Thymus (tissue), 11 donors: ENCODE measurements around the gene SLC39A3. TPM values are rescaled to one million over a fixed set of nuclear protein-coding genes. Genes with fewer than 3 reads are reported as not detected.

Experiments
- DNase-seq, 9 donors: peaks; one replicate each; pipeline ENCODE4 v3.0.0-alpha.2; 2013; ENCODE audit warnings: low spot score in 9 of 9, low read depth in 6 of 9, missing footprints in 1 of 9
- H3K27ac ChIP-seq, 2 donors: one replicate each; pipeline ENCODE4 v1.5.1; 2013; ENCODE audit warnings: control low read depth in 1 of 2, low read depth in 1 of 2, low read length in 1 of 2, mild to moderate bottlenecking in 1 of 2, moderate library complexity in 1 of 2
- H3K27me3 ChIP-seq, 2 donors: one replicate each; pipeline ENCODE4 v1.5.1; 2013; ENCODE audit warnings: low read length in 1 of 2; ENCODE audit not compliant: control insufficient read depth in 2 of 2, insufficient read depth in 1 of 2
- H3K36me3 ChIP-seq, 2 donors: one replicate each; pipeline ENCODE4 v1.5.1; 2013; ENCODE audit warnings: low read length in 1 of 2, mild to moderate bottlenecking in 1 of 2, moderate library complexity in 1 of 2; ENCODE audit not compliant: control insufficient read depth in 2 of 2, insufficient read depth in 2 of 2
- H3K4me1 ChIP-seq, 2 donors: one replicate each; pipeline ENCODE4 v1.5.1; 2013; ENCODE audit warnings: low read length in 2 of 2; ENCODE audit not compliant: control insufficient read depth in 2 of 2, insufficient read depth in 2 of 2
- H3K4me3 ChIP-seq, 2 donors: one replicate each; pipeline ENCODE4 v1.5.1; 2013; ENCODE audit warnings: low read length in 2 of 2, control low read depth in 1 of 2, mild to moderate bottlenecking in 1 of 2
- H3K9me3 ChIP-seq, 2 donors: one replicate each; pipeline ENCODE4 v1.5.1; 2013; ENCODE audit warnings: low read length in 1 of 2, mild to moderate bottlenecking in 1 of 2; ENCODE audit not compliant: control insufficient read depth in 2 of 2, insufficient read depth in 1 of 2
- WGBS: extraction: QIAGEN DNeasy Blood & Tissue Kit; methylation state at CpG from one replicate; pipeline ENCODE4 v1.1.7; 2013; 5-methylcytosine and 5-hydroxymethylcytosine counted together
- polyA plus RNA-seq: library from polyadenylated mRNA; stranded (reverse); fragments of 200-250 nt; gene quantifications from one replicate; pipeline ENCODE4 v1.2.3, GENCODE V29; 2013
- total RNA-seq: library from RNA; stranded (reverse); fragments of 120-200 nt; gene quantifications from one replicate; pipeline ENCODE4 v1.2.4, GENCODE V29; 2013
- donor health status: healthy.

The SLC39A3 gene
- total and polyA plus RNA-seq, 2 donors = 19.2 to 21.2 TPM

DNA sequence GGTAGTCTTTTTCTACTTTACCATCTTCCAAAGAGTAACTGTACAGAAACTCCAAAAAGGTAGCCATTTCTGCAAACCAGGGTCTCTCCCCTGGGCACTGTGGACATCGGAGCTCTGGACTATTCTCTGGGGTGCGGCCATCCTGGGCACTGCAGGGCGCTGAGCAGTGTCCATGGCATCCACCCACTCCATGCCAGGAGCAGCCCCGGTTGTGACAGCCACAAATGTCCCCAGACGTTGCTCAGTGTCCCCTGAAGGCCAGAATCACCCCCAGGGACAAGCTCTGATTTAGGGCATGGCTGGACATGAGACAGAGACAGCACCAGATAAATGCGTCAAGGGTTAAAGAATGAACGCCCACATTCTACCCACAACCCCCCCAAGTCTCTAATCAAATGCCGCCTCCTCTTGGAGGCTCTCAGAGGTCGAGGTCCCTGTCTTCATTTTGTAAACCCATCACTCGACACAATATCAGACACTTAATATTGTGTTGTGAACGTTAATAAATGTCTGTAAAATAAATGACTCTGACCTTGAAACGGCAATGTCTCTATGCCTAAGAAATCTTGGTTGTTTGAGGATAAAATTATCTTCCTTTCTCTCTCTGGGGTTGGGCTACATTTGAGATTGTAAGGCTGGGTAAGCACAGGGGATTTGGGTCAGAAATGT lies 46.2 kb downstream of the SLC39A3 start:
- no peak for DNase-seq
- 91% methylated on average over 12 of the region's 12 CpGs for WGBS
- H3K4me1 ChIP-seq = peaks cover 0 to 25% of the 10 kb centered on the region in 2 donors
- no peak overlapping the region for H3K4me3 ChIP-seq
- H3K36me3 ChIP-seq = no peaks in the 10 kb centered on the region
- H3K27ac ChIP-seq = no peak overlapping the region
- H3K9me3 ChIP-seq = no peaks in the 10 kb centered on the region
- peaks cover 0 to 2% of the 10 kb centered on the region in 2 donors for H3K27me3 ChIP-seq

DNA sequence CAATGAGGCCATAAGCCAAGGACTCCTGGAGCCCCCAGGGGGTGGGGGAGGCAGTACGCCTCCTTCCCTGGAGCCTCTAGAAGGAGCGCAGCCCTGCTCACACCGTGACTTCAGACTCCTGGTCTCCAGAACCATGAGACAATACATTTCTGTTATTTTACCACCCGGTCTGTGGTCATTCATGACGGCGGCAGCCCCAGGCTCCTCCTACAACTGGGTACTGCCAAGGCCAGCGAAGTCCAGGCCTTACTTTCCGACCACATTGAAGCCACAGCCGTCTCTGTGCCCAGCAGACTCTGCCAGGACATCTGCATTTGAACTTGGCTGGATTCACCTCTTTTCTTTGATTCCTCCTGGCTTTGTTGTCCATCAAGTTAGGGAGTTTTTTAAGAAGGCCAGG lies 47.9 kb downstream of the SLC39A3 start:
- H3K4me1 ChIP-seq = peaks cover 0 to 10% of the 10 kb centered on the region in 2 donors
- no peak overlapping the region for H3K27ac ChIP-seq

DNA sequence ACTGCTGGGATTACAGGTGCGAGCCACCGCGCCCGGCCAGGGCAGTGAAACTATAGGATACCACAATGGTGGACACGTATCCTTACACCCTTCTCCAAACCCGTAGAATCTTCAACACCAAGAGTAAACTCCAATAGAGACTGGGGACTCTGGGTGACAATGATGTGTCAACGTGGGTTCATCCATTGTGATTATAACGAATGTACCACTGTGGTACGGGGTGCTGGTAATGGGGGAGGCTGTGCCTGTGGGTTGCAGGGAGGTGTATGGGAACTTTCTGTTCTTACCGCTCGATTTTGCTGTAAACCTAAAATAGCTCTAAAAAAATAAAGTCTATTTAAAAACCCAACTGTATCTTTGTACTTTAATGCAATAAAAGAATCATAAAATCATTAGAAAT lies 49.0 kb downstream of the SLC39A3 start:
- Histone ChIP-seq H3K4me1 (peaks cover 0 to 10% of the 10 kb centered on the region in 2 donors), H3K27me3 (peaks cover 0 to 2% of the 10 kb centered on the region in 2 donors)

More for the DNA sequence above, 47.9 kb downstream of the SLC39A3 start:
- DNase-seq = no peak
- H3K36me3 ChIP-seq = no peaks in the 10 kb centered on the region
- H3K9me3 ChIP-seq = no peaks in the 10 kb centered on the region
- peaks cover 0 to 2% of the 10 kb centered on the region in 2 donors for H3K27me3 ChIP-seq
- 97% methylated on average over 9 of the region's 9 CpGs for WGBS
- H3K4me3 ChIP-seq = no peak overlapping the region

DNA sequence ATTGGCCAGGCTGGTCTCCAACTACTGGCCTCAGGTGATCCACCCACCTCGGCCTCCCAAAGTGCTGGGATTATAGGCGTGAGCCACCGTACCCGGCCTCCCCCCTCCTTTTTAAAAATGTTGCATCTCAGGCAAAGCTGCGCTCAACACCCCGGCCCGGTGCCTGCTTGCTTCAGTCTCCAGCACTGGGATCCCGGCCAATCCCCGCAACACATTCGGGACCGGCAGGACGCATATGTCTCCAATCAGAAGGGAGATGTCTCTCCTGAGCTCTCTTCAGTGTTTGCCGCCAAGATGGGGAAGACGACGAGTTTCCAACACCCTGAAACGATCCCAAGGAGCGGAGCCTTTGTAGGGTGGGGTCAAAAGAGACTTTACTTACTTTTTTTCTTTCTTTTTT lies 53.5 kb downstream of the SLC39A3 start:
- DNase-seq = no peak
- WGBS = 96% methylated on average over 17 of the region's 17 CpGs
- Histone ChIP-seq H3K4me3 (no peak overlapping the region), H3K4me1 (no peaks in the 10 kb centered on the region), H3K27ac (no peak overlapping the region), H3K36me3 (no peaks in the 10 kb centered on the region), H3K9me3 (peaks cover 0 to 5% of the 10 kb centered on the region in 2 donors), H3K27me3 (no peaks in the 10 kb centered on the region)

More for the DNA sequence above, 49.0 kb downstream of the SLC39A3 start:
- Histone ChIP-seq H3K27ac (no peak overlapping the region), H3K36me3 (no peaks in the 10 kb centered on the region), H3K4me3 (no peak overlapping the region), H3K9me3 (no peaks in the 10 kb centered on the region)
- no peak for DNase-seq
- 97% methylated on average over 11 of the region's 11 CpGs for WGBS

DNA sequence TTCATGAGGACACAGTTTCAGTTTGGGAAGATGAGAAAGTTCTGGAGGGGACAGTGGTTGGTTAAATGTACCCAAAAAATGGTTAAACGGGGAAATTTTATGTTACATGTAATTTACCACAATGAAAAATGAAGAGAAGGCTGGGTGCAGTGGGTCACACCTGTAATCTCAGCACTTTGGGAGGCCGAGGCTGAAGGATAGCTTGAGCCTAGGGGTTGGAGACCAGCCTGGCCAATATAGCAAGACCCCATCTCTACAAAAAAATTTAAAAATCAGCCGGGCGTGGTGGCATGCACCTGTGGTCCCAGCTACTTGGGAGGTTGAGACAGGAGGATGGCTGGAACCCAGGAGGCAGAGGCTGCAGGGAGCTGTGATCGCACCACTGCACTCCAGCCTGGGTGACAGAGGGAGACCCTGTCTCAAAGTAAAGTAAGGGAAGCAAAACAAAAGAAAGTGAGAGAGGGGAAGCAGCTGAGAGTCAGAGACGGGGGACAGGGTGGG lies 54.6 kb downstream of the SLC39A3 start:
- WGBS = 96% methylated on average over 6 of the region's 6 CpGs
- Histone ChIP-seq H3K4me1 (no peaks in the 10 kb centered on the region), H3K27ac (no peak overlapping the region), H3K9me3 (peaks cover 0 to 5% of the 10 kb centered on the region in 2 donors), H3K4me3 (no peak overlapping the region), H3K36me3 (no peaks in the 10 kb centered on the region), H3K27me3 (no peaks in the 10 kb centered on the region)
- no peak for DNase-seq

DNA sequence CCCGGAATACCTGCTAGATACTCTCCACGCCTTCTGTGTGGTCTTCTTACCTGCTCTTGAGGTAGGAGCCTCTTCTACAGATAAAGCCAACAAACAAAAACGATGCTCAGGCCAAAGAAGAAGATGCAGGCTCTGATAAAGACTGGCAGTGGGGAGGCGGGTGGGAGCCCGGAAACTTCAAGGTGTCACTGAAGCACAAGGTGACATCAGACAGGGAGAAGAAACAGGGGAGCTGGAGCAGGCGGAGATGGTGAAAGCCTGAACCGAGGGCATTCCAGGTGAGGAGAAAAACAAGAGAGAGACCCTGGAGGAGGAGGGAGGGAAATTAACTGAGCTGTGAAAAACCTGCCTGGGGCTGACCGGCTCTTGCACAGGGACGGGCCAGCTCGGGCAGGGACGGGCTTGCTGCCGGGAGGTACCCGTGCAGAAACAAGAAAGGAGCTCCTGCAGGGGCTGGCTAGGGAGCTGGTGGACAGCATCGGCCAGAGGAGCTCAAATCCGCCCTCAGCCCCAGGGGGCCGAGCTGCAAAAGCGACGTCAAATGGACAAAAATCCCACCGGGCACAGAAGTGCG lies 56.3 kb downstream of the SLC39A3 start:
- H3K4me1 ChIP-seq = no peaks in the 10 kb centered on the region
- H3K36me3 ChIP-seq = no peaks in the 10 kb centered on the region
- no peak for DNase-seq
- 92% methylated on average over 20 of the region's 20 CpGs for WGBS
- no peaks in the 10 kb centered on the region for H3K27me3 ChIP-seq
- no peak overlapping the region for H3K4me3 ChIP-seq
- peaks cover 0 to 8% of the 10 kb centered on the region in 2 donors for H3K9me3 ChIP-seq
- peak overlapping the region in 1 of 2 donors; percentile 42 for H3K27ac ChIP-seq

Other genes starting within 250 kb of the SLC39A3 start
- 0.71 TPM for gene GNG7, start 37.3 kb downstream of the SLC39A3 start, total RNA-seq
- 4.2 TPM for gene GNG7, start 37.3 kb downstream of the SLC39A3 start, polyA plus RNA-seq
- 0.05 TPM for gene DIRAS1, start 18.6 kb downstream of the SLC39A3 start, total RNA-seq
- gene DIRAS1, start 18.6 kb downstream of the SLC39A3 start, polyA plus RNA-seq = 0.27 TPM
- gene SGTA, start 43.3 kb upstream of the SLC39A3 start, total RNA-seq = 29.4 TPM
- gene SGTA, start 43.3 kb upstream of the SLC39A3 start, polyA plus RNA-seq = 55.4 TPM
- gene THOP1, start 45.5 kb upstream of the SLC39A3 start, total RNA-seq = 62.7 TPM
- 93.9 TPM for gene THOP1, start 45.5 kb upstream of the SLC39A3 start, polyA plus RNA-seq
- 4.4 TPM for gene ZNF554, start 79.9 kb upstream of the SLC39A3 start, total RNA-seq
- 7.1 TPM for gene ZNF554, start 79.9 kb upstream of the SLC39A3 start, polyA plus RNA-seq
- 4.2 TPM for gene ZNF555, start 101.5 kb upstream of the SLC39A3 start, total RNA-seq
- gene ZNF555, start 101.5 kb upstream of the SLC39A3 start, polyA plus RNA-seq = 4.2 TPM
- 0.33 TPM for gene ZNF556, start 127.3 kb upstream of the SLC39A3 start, total RNA-seq
- 0.16 TPM for gene ZNF556, start 127.3 kb upstream of the SLC39A3 start, polyA plus RNA-seq
- 3.3 TPM for gene ZNF57, start 160.9 kb upstream of the SLC39A3 start, total RNA-seq
- gene ZNF57, start 160.9 kb upstream of the SLC39A3 start, polyA plus RNA-seq = 7.8 TPM
- 7.7 TPM for gene ZNF77, start 205.0 kb upstream of the SLC39A3 start, total RNA-seq
- 4.6 TPM for gene ZNF77, start 205.0 kb upstream of the SLC39A3 start, polyA plus RNA-seq
- 1.4 TPM for gene TLE6, start 237.5 kb upstream of the SLC39A3 start, total RNA-seq
- 4.9 TPM for gene TLE6, start 237.5 kb upstream of the SLC39A3 start, polyA plus RNA-seq